Measurements from ENCODE around the gene NLGN1.

The NLGN1 gene

GRCh38 chr3:173617490-173617889 is 219.9 kb downstream of the NLGN1 start:
- Histone ChIP-seq H3K27ac (ENCODE audit: poor library complexity, severe bottlenecking) (no peak overlapping the region), H3K36me3 (ENCODE audit: low read depth) (no peaks in the 10 kb centered on the region), H3K9me3 (ENCODE audit: severe bottlenecking) (no peaks in the 10 kb centered on the region), H3K4me1 (ENCODE audit: insufficient read depth, poor library complexity, severe bottlenecking) (no peaks in the 10 kb centered on the region), H3K4me3 (ENCODE audit: severe bottlenecking) (no peak overlapping the region), H3K27me3 (ENCODE audit: insufficient read depth, poor library complexity, severe bottlenecking) (peaks cover 4% of the 10 kb centered on the region)
- TF ChIP-seq CTCF (IDR thresholded peaks at IDR 0.05; ENCODE audit: poor library complexity, severe bottlenecking), result no peak
- ATAC-seq (ENCODE audit: low read depth) (no peak), DNase-seq (ENCODE audit: low spot score) (no peak)

DNA sequence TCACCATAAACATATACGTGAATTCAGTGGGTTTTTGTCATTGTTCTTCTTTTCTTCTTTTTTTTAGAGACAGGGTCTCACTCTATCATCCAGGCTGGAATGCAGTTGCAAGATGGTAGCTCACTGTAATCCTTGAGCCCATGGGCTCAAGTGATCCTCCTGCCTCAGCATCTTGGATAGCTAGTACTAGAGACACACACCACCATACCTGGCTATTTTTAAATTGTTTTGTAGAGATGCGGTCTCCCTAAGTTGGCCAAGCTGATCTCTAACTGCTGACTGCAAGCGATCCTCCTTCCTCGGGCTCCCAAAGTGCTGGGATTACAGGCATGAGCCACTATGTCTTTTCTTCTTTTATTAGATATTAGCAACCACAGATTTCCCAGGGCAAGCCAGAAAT is 220.6 kb downstream of the NLGN1 start:
- Histone ChIP-seq H3K4me3 (ENCODE audit: severe bottlenecking) (no peak overlapping the region), H3K27ac (ENCODE audit: poor library complexity, severe bottlenecking) (no peak overlapping the region), H3K4me1 (ENCODE audit: insufficient read depth, poor library complexity, severe bottlenecking) (no peaks in the 10 kb centered on the region), H3K27me3 (ENCODE audit: insufficient read depth, poor library complexity, severe bottlenecking) (peaks cover 4% of the 10 kb centered on the region), H3K36me3 (ENCODE audit: low read depth) (no peaks in the 10 kb centered on the region), H3K9me3 (ENCODE audit: severe bottlenecking) (no peaks in the 10 kb centered on the region)
- ATAC-seq (ENCODE audit: low read depth), result no peak
- no peak for TF ChIP-seq CTCF (IDR thresholded peaks at IDR 0.05; ENCODE audit: poor library complexity, severe bottlenecking)
- no peak for DNase-seq (ENCODE audit: low spot score)

DNA sequence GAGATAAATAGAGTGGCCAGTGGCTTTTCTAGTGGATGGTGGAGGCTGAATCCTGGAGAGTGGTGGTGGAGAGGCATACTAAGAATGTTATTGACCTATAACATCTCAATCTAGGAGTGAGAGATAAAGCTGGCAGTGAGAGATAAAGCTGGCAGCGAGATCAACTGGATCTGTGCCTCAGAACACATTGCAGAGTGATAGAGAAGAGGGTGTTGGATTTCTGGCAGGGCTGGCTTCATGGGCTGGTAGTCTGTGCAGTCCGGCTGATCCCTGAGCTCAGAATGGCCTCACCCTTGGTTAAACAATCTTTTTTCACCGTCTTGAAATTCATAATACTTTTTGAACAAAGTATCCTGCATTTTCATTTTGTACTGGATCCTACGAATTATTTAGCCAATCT is 221.2 kb downstream of the NLGN1 start:
- ATAC-seq (ENCODE audit: low read depth) (no peak), DNase-seq (ENCODE audit: low spot score) (no peak)
- TF ChIP-seq CTCF (IDR thresholded peaks at IDR 0.05; ENCODE audit: poor library complexity, severe bottlenecking), result no peak
- Histone ChIP-seq H3K9me3 (ENCODE audit: severe bottlenecking) (no peaks in the 10 kb centered on the region), H3K27me3 (ENCODE audit: insufficient read depth, poor library complexity, severe bottlenecking) (peaks cover 4% of the 10 kb centered on the region), H3K4me3 (ENCODE audit: severe bottlenecking) (no peak overlapping the region), H3K36me3 (ENCODE audit: low read depth) (no peaks in the 10 kb centered on the region), H3K4me1 (ENCODE audit: insufficient read depth, poor library complexity, severe bottlenecking) (no peaks in the 10 kb centered on the region), H3K27ac (ENCODE audit: poor library complexity, severe bottlenecking) (no peak overlapping the region)

- no peak for TF ChIP-seq CTCF (IDR thresholded peaks at IDR 0.05; ENCODE audit: poor library complexity, severe bottlenecking)
- no peak overlapping the region for H3K27ac ChIP-seq (ENCODE audit: poor library complexity, severe bottlenecking)
- H3K4me3 ChIP-seq (ENCODE audit: severe bottlenecking), result no peak overlapping the region
- peaks cover 4% of the 10 kb centered on the region for H3K27me3 ChIP-seq (ENCODE audit: insufficient read depth, poor library complexity, severe bottlenecking)
- no peaks in the 10 kb centered on the region for H3K4me1 ChIP-seq (ENCODE audit: insufficient read depth, poor library complexity, severe bottlenecking)
- no peaks in the 10 kb centered on the region for H3K9me3 ChIP-seq (ENCODE audit: severe bottlenecking)
- ATAC-seq (ENCODE audit: low read depth), result no peak
- no peaks in the 10 kb centered on the region for H3K36me3 ChIP-seq (ENCODE audit: low read depth)
- DNase-seq (ENCODE audit: low spot score), result no peak
These were observed 224.6 kb downstream of the NLGN1 start for GRCh38 chr3:173622166-173622565.

DNA sequence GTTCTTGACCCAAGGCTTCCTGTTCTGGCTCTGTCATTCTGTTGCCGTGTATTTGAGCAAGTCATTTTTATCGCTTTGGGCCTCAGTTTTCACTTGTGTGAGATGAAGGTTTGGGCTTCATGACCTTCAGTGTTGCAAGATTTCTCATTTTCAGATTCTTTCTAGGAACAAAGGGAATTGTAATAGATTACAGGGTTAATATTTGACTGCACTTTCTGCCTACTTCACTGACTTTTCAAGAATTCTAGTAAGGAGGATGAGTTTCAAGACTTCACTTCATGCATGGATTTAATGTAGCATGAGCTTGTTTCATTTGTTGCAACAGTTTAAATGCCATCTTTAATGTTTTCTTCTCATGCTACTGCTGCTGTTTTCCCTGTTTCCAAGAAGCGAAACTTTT is 226.5 kb downstream of the NLGN1 start:
- no peak for TF ChIP-seq CTCF (IDR thresholded peaks at IDR 0.05; ENCODE audit: poor library complexity, severe bottlenecking)
- Histone ChIP-seq H3K4me1 (ENCODE audit: insufficient read depth, poor library complexity, severe bottlenecking) (no peaks in the 10 kb centered on the region), H3K9me3 (ENCODE audit: severe bottlenecking) (no peaks in the 10 kb centered on the region), H3K27me3 (ENCODE audit: insufficient read depth, poor library complexity, severe bottlenecking) (no peaks in the 10 kb centered on the region), H3K36me3 (ENCODE audit: low read depth) (no peaks in the 10 kb centered on the region), H3K27ac (ENCODE audit: poor library complexity, severe bottlenecking) (no peak overlapping the region), H3K4me3 (ENCODE audit: severe bottlenecking) (no peak overlapping the region)
- ATAC-seq (ENCODE audit: low read depth), result no peak
- DNase-seq (ENCODE audit: low spot score), result no peak

Data from RWPE2 (cell line).